Epithelial cell of proximal tubule (primary cell): ENCODE measurements around the gene OGG1. TPM values are rescaled to one million over a fixed set of nuclear protein-coding genes. Genes with fewer than 3 reads are reported as not detected.

Experiments used
- DNase-seq: peaks from one replicate; pipeline ENCODE4 v3.0.0-alpha.2; 2011; ENCODE audit warnings: low read depth
- H3K4me3 ChIP-seq: 2 replicates; pipeline ENCODE4 v1.5.1; 2011; ENCODE audit warnings: low read depth, mild to moderate bottlenecking, low read length
- CTCF ChIP-seq: conservative IDR thresholded peaks from 2 replicates; pipeline ENCODE4 v1.5.1; 2012; ENCODE audit warnings: low read depth, mild to moderate bottlenecking, low read length
- total RNA-seq: library from RNA; depleted of rRNA; stranded (reverse); fragments of >200 nt; gene quantifications from 2 replicates; pipeline ENCODE4 v1.2.3, GENCODE V29; 2015

Gene OGG1
- total RNA-seq, 1 donor from 2014 or later, result 22.0 TPM

DNA sequence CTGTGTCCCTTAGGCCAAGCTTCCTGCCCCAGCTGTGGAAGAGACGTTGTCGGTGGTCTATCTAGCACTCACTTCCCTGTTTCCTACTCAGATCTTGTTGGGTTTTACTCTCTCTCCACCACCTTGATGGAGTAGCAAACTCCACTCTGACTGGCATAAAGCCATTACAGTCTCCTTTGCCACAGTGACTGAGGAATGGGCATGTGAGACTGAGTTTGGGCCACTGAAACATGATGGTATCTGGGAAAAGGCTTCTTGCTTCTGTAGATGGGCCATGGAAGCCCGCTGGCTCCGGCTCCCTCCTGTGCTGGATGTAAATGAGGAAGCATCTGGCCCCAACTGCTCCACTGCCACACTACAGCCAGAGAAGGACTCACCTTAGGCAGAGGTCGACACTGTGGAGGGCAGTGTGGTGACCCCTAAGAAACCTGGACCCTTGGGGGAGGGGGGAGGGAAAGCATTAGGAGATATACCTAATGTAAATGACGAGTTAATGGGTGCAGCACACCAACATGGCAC lies 29.4 kb downstream of the OGG1 start:
- no peak for TF ChIP-seq CTCF
- no peak for DNase-seq
- no peak overlapping the region for H3K4me3 ChIP-seq

DNA sequence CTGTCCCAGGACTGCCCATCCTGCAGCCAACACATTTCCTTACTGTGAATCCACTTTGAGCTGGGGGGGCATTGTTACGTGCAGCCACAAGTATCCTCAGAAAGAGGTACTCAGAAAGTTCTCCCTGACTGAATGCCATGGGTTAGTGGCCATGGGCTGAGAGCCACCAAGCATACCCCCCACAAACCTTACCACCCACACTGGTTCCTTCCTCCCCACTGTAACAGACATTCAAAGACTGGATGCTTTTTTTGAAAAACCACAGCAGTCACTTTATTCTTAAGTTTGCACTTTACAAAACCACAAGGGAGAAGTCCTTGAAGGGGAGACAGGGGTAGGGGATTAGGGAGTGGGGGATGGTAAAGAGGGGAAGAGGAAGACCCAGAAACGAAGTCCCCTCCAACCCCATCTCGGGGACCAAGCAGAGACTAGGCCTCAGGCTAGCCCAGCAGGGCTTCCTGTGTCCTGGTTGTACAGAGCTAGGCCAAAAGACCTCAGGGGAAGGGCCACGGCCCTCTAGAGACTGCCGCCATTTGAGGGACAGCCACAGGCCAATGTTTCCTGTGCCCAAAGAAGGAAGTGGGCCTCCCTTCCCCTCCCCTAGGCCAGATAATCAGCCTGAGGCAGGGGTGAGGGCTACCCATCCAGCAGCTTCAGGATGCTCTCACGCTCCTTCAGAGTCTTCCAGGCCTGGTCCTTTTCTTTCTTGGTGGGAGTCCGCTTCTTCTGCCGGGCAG lies 30.1 kb downstream of the OGG1 start:
- no peak overlapping the region for H3K4me3 ChIP-seq
- TF ChIP-seq CTCF, result no peak
- DNase-seq, result no peak

DNA sequence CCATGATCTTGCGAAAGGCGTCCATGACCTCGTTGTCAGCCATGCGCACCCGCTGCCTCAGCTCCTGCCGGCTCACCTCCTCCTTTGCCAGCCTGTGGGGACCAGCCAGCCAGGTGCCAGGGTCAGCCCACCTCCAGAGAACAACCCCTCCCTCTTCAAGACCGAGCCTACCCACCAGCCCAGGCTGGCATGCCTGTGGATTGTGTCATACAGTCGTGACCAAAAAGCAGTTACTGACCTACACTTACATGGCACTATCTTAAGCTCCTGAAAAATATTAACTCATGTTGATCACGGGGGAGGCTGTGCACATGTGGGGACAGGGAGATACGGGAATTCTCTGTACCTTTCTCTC lies 30.7 kb downstream of the OGG1 start:
- no peak for TF ChIP-seq CTCF
- H3K4me3 ChIP-seq, result no peak overlapping the region

GRCh38 chr3:9780910-9781309 lies 31.2 kb downstream of the OGG1 start:
- no peak for TF ChIP-seq CTCF
- no peak for DNase-seq
- H3K4me3 ChIP-seq, result no peak overlapping the region

More for the DNA sequence above, 30.7 kb downstream of the OGG1 start:
- no peak for DNase-seq

- no peak for TF ChIP-seq CTCF
- DNase-seq, result no peak
- no peak overlapping the region for H3K4me3 ChIP-seq
These were observed 31.8 kb downstream of the OGG1 start for GRCh38 chr3:9781551-9781950.

DNA sequence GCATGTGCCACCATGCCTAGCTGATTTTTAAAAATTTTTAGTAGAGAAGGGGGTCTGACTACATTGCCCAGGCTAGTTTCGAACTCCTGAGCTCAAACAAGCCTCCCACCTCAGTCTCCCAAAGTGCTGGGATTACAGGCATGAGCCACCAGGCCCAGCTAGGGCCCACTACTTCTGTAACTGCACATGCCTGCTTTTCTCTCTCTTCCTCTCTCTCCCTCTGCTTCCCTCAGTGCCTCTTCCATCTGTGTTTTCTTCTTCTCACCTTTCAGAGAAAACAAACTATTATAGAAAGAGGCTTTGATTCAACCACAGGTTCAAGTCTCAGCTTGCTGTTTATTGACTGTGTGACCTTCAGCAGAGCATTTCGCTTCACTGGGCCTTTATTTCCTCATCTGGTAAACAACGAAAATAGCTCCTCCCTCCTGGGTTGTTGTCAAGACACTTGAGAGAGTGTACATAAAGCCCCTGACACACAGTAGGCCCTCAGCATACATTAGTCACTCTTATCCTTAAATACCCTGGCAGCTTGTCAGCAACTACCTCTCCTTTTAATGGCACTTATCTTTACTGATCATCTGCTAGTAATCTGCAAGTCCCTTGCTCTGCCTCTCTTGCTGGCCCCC lies 32.3 kb downstream of the OGG1 start:
- H3K4me3 ChIP-seq, result no peak overlapping the region
- no peak for DNase-seq
- TF ChIP-seq CTCF, result no peak

DNA sequence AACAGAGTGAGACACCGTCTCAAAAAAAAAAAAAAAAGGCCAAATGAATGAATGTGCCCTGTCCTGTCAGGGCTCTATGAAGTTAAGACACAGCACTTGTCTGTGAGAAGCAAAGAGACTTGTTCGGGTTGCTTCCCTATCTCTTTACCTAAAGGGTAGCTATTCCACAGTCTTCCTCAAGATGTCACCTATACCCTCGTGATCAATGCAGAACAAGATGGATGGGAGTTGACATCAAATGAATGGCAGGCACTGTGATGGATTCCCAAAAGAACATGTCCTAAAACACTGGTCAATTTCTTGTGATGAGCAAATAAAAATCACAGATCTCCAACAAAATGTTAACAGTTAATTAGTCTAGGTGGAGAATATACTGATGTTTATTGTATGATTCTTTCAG lies 33.0 kb downstream of the OGG1 start:
- DNase-seq, result no peak
- peak; percentile 14 for TF ChIP-seq CTCF
- no peak overlapping the region for H3K4me3 ChIP-seq
